Measurements from ENCODE around the gene TEX9.
A peak's percentile ranks its signal among the peaks of the same experiment; 100 is the strongest.

Gene TEX9

GRCh38 chr15:56356616-56357015, 8.6 kb upstream of the TEX9 start:
- DNase-seq (ENCODE audit: low spot score), result peak; percentile 30
- in situ Hi-C loops (cut with MboI; ENCODE audit: low sequenced_read_pairs, unreplicated experiment), result no loop called here
- TF ChIP-seq, protein P1, sequence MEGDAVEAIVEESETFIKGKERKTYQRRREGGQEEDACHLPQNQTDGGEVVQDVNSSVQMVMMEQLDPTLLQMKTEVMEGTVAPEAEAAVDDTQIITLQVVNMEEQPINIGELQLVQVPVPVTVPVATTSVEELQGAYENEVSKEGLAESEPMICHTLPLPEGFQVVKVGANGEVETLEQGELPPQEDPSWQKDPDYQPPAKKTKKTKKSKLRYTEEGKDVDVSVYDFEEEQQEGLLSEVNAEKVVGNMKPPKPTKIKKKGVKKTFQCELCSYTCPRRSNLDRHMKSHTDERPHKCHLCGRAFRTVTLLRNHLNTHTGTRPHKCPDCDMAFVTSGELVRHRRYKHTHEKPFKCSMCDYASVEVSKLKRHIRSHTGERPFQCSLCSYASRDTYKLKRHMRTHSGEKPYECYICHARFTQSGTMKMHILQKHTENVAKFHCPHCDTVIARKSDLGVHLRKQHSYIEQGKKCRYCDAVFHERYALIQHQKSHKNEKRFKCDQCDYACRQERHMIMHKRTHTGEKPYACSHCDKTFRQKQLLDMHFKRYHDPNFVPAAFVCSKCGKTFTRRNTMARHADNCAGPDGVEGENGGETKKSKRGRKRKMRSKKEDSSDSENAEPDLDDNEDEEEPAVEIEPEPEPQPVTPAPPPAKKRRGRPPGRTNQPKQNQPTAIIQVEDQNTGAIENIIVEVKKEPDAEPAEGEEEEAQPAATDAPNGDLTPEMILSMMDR (IDR thresholded peaks at IDR 0.05; ENCODE audit: borderline replicate concordance, control extremely low read depth, extremely low read depth, insufficient read depth, missing control alignments), result no peak

DNA sequence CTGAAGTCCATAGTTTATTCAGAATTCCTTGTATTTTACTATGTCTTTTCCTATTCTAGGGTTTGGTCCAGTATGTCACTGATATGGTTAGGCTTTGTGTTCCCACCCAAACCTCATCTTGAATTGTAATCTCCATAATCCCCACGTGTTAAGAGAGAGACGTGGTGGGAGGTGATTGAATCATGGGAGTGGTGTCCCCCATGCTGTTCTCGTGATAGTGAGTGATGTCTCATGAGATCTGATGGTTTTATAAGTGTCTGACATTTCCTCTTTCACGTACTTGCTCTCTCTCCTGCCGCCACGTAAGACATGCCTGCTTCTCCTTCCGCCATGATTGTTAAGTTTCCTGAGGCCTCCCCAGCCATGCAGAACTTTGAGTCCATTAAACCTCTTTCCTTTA, 6.6 kb upstream of the TEX9 start:
- TF ChIP-seq, protein P1 (IDR thresholded peaks at IDR 0.05; ENCODE audit: borderline replicate concordance, control extremely low read depth, extremely low read depth, insufficient read depth, missing control alignments), result no peak
- in situ Hi-C loops (cut with MboI; ENCODE audit: low sequenced_read_pairs, unreplicated experiment), result no loop called here
- DNase-seq (ENCODE audit: low spot score), result no peak

DNA sequence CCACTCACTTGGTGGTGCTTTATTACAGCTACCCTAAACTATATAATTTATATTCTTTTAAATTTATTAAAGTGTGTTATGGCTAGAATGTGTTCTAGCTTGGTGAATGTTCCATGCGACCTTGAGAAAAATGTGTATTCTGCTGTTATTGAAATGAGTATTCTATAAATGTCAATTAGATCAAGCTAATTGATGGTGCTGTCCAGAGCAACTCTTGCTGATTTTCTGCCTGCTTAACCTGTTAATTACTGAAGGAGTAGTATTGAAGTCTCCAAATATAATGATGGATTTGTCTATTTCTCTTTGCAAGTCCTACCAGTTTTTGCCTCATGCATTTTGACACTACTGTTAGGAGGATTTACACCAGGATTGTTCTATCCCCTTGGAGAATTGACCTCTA, 3.2 kb upstream of the TEX9 start:
- DNase-seq (ENCODE audit: low spot score), result no peak
- in situ Hi-C loops (cut with MboI; ENCODE audit: low sequenced_read_pairs, unreplicated experiment), result loop anchor here (10.0 kb wide), 1 partner anchor 117 kb away; the partner anchor contains the start of gene RFX7
- TF ChIP-seq, protein P1 (IDR thresholded peaks at IDR 0.05; ENCODE audit: borderline replicate concordance, control extremely low read depth, extremely low read depth, insufficient read depth, missing control alignments), result no peak

GRCh38 chr15:56366211-56366610, 985 bp downstream of the TEX9 start:
- DNase-seq (ENCODE audit: low spot score), result no peak
- in situ Hi-C loops (cut with MboI; ENCODE audit: low sequenced_read_pairs, unreplicated experiment), result loop anchor here (10.0 kb wide), 1 partner anchor 121 kb away; the partner anchor contains the start of gene RFX7

DNA sequence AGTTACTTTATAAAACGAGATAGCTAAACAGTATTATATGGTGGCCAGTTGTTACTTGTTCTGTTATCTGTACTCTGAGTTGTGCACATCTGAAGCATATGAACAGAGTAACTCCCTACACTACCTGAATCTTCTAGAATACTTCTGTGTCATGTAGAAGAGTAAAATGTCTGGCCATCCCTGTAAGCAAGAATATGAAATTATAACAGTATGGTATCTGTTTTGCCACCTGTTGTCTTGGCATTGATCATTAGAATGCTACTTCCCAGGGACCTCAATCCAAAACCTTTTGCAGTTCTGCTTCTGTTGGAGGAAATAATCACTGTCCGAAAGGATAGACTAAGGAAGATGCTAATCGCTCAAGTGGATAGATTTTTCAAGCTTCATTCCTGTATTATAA, 1.9 kb downstream of the TEX9 start:
- in situ Hi-C loops (cut with MboI; ENCODE audit: low sequenced_read_pairs, unreplicated experiment), result loop anchor here (10.0 kb wide), 1 partner anchor 122 kb away; the partner anchor contains the start of gene RFX7
- TF ChIP-seq, protein P1 (IDR thresholded peaks at IDR 0.05; ENCODE audit: borderline replicate concordance, control extremely low read depth, extremely low read depth, insufficient read depth, missing control alignments), result no peak
- DNase-seq (ENCODE audit: low spot score), result no peak

More at GRCh38 chr15:56366211-56366610, 985 bp downstream of the TEX9 start:
- TF ChIP-seq, protein P1 (IDR thresholded peaks at IDR 0.05; ENCODE audit: borderline replicate concordance, control extremely low read depth, extremely low read depth, insufficient read depth, missing control alignments), result no peak

- TF ChIP-seq, protein P1 (IDR thresholded peaks at IDR 0.05; ENCODE audit: borderline replicate concordance, control extremely low read depth, extremely low read depth, insufficient read depth, missing control alignments), result no peak
- in situ Hi-C loops (cut with MboI; ENCODE audit: low sequenced_read_pairs, unreplicated experiment), result loop anchor here (10.0 kb wide), 1 partner anchor 124 kb away; the partner anchor contains the start of gene RFX7
- DNase-seq (ENCODE audit: low spot score), result no peak
These were observed 4.0 kb downstream of the TEX9 start for GRCh38 chr15:56369234-56369633.

Measured in GM13976 (cell line).